K562 (cell line): ENCODE data around the gene SLC10A4. TPM values are rescaled to one million over a fixed set of nuclear protein-coding genes. Genes with fewer than 3 reads are reported as not detected.

Experiments
- CBFB ChIP-seq: sonication (generic); formaldehyde crosslinking; IDR thresholded peaks from 2 replicates; pipeline ENCODE4 v1.4.0; 2020; ENCODE audit warnings: mild to moderate bottlenecking, missing genetic modification reagents
- CGGBP1 ChIP-seq: fragments of 250-450 bp; sonication (Bioruptor Pico); IDR thresholded peaks from 2 replicates; pipeline ENCODE4 v1.9.0; 2021; ENCODE audit warnings: mild to moderate bottlenecking
- CXXC5 ChIP-seq: fragments of 250-450 bp; sonication (Bioruptor Pico); IDR thresholded peaks from 2 replicates; pipeline ENCODE4 v1.8.0; 2022; ENCODE audit warnings: inconsistent platforms, mild to moderate bottlenecking, moderate library complexity
- ETV5 ChIP-seq: sonication (generic); formaldehyde crosslinking; IDR thresholded peaks from 2 replicates; pipeline ENCODE4 v1.4.0; 2020; ENCODE audit warnings: low read depth, mild to moderate bottlenecking, missing genetic modification reagents
- ID3 ChIP-seq, 2 experiments: fragments of 250-450 bp in 1 of 2; fragments of 450-650 bp in 1 of 2; sonication (Bioruptor Pico) in 1 of 2; IDR thresholded peaks; 2 replicates each; pipeline versions ENCODE4 v1.6.1 to v1.8.0; 2016 to 2021; ENCODE audit warnings: mild to moderate bottlenecking in 2 of 2, moderate library complexity in 2 of 2, missing compliant biosample characterization in 1 of 2, missing genetic modification characterization in 1 of 2
- JUNB ChIP-seq: fragments of 450-650 bp; formaldehyde crosslinking; conservative IDR thresholded peaks from 2 replicates; pipeline ENCODE4 v1.4.0; 2020; ENCODE audit warnings: mild to moderate bottlenecking
- PHB2 ChIP-seq: fragments of 450-650 bp; IDR thresholded peaks from 2 replicates; pipeline ENCODE4 v1.6.1; 2017; ENCODE audit warnings: low read depth
- PTTG1 ChIP-seq: fragments of 450-650 bp; IDR thresholded peaks from 2 replicates; pipeline ENCODE4 v1.6.1; 2016; ENCODE audit warnings: low read depth, mild to moderate bottlenecking, missing genetic modification characterization, missing compliant biosample characterization
- REST ChIP-seq, 2 experiments: fragments of 450-650 bp; formaldehyde crosslinking in 1 of 2; IDR thresholded peaks; 2 replicates each; pipeline versions ENCODE4 v1.4.0 to v1.6.1; 2014 to 2020; ENCODE audit warnings: mild to moderate bottlenecking in 2 of 2, borderline replicate concordance in 1 of 2, low read depth in 1 of 2
- SOX6 ChIP-seq: fragments of 450-650 bp; IDR thresholded peaks from 2 replicates; pipeline ENCODE4 v1.6.1; 2014; ENCODE audit warnings: mild to moderate bottlenecking
- TAF1 ChIP-seq: IDR thresholded peaks from 2 replicates; pipeline ENCODE4 v1.6.1; 2011; ENCODE audit warnings: mild to moderate bottlenecking, low read length, moderate library complexity; ENCODE audit not compliant: insufficient read depth, control insufficient read depth, severe bottlenecking; ENCODE audit errors: extremely low read depth
- TFE3 ChIP-seq: fragments of 450-650 bp; formaldehyde crosslinking; IDR thresholded peaks from 2 replicates; pipeline ENCODE4 v1.4.0; 2020; ENCODE audit warnings: mild to moderate bottlenecking, mixed read lengths
- THRAP3 ChIP-seq: fragments of 450-650 bp; IDR thresholded peaks from 2 replicates; pipeline ENCODE4 v1.6.1; 2016; ENCODE audit warnings: mild to moderate bottlenecking, inconsistent platforms, borderline replicate concordance
- ZBTB8A ChIP-seq: fragments of 450-650 bp; IDR thresholded peaks from 2 replicates; pipeline ENCODE4 v1.6.1; 2018; ENCODE audit warnings: mild to moderate bottlenecking, moderate library complexity; ENCODE audit not compliant: partially characterized antibody
- ZNF232 ChIP-seq: sonication (generic); formaldehyde crosslinking; IDR thresholded peaks from 2 replicates; pipeline ENCODE4 v1.8.0; 2022; ENCODE audit warnings: mild to moderate bottlenecking, missing genetic modification reagents
- polyA plus RNA-seq, 8 experiments: library from polyadenylated mRNA; depleted of rRNA in 4 of 8; stranded (reverse) in 5 of 8; unstranded in 3 of 8; fragments of >200 nt; fragmentation: Nextera tagmentation in 2 of 8; fragmentation: Illumina TruSeq in 1 of 8; extraction: Ambion mirVana in 2 of 8; extraction: Trizol in 1 of 8; gene quantifications; 2 replicates each; pipeline versions ENCODE4 v1.2.1 to v1.2.3, GENCODE V29; 2011 to 2014; ENCODE audit warnings: inconsistent platforms in 1 of 8, missing spikeins in 1 of 8
- total RNA-seq, 7 experiments: library from RNA; depleted of rRNA in 6 of 7; stranded (reverse); fragments of >200 nt in 6 of 7; fragmentation: Illumina TruSeq in 2 of 7; extraction: Trizol in 2 of 7; gene quantifications; 2 replicates each; pipeline versions ENCODE4 v1.2.1 to v1.2.3, GENCODE V29; 2011 to 2021; ENCODE audit warnings: low replicate concordance in 1 of 7

SLC10A4 gene
- total and polyA plus RNA-seq, 9 of the 15 experiments (the other 6 are each of a cell fraction or from before 2014, with no cell fraction given): 2.5 to 16.9 (median 9.3) TPM

GRCh38 chr4:48483006-48483776 lies at the start of gene SLC10A4 (continued):
- TF ChIP-seq ZNF232 (CRISPR knock-in tag) (no peak), JUNB (CRISPR knock-in tag) (no peak), ID3 (CRISPR knock-in tag; IDR thresholded peaks at IDR 0.05) (no peak), ID3 (tag; IDR thresholded peaks at IDR 0.05) (no peak), ETV5 (CRISPR knock-in tag) (no peak), CBFB (CRISPR knock-in tag) (no peak), PTTG1 (tag) (no peak), TFE3 (CRISPR knock-in tag) (no peak), SOX6 (no peak), PHB2 (no peak), TAF1 (no peak), THRAP3 (no peak), CXXC5 (CRISPR knock-in tag) (peak; percentile 86), ZBTB8A (no peak), REST (IDR thresholded peaks at IDR 0.05; ENCODE audit: borderline replicate concordance) (no peak), REST (CRISPR knock-in tag; IDR thresholded peaks at IDR 0.05; ENCODE audit: low read depth) (no peak), CGGBP1 (CRISPR knock-in tag) (no peak)
